CD14-positive monocyte (primary cell): ENCODE data around the gene RTL9. TPM values are rescaled to one million over a fixed set of nuclear protein-coding genes. Genes with fewer than 3 reads are reported as not detected.

Experiments used
- DNase-seq, 3 donors: peaks; one replicate each; pipeline ENCODE4 v3.0.0-alpha.2; 2011 to 2022
- H2AFZ ChIP-seq: 2 replicates; pipeline ENCODE4 v1.6.0; 2012; ENCODE audit warnings: mild to moderate bottlenecking, low read depth, low read length, inconsistent platforms; ENCODE audit not compliant: insufficient read depth, poor library complexity, severe bottlenecking
- H3K27ac ChIP-seq, 2 donors: 1 replicate in 1 of 2; 2 replicates in 1 of 2; pipeline ENCODE4 v1.5.1; 2012 to 2013; ENCODE audit warnings: low read length in 2 of 2, control low read depth in 1 of 2, inconsistent platforms in 1 of 2, low read depth in 1 of 2, mild to moderate bottlenecking in 1 of 2
- H3K27me3 ChIP-seq, 2 donors: one replicate each; pipeline versions ENCODE4 v1.6.0 to v1.6.1; 2011 to 2013; ENCODE audit warnings: low read length in 2 of 2; ENCODE audit not compliant: control insufficient read depth in 2 of 2, insufficient read depth in 2 of 2
- H3K36me3 ChIP-seq, 2 donors: replicated peaks in 1 of 2; 1 replicate in 1 of 2; 2 replicates in 1 of 2; pipeline versions ENCODE4 v1.5.1 to v1.6.1; 2012 to 2013; ENCODE audit warnings: low read length in 2 of 2, control low read depth in 1 of 2, inconsistent platforms in 1 of 2, mild to moderate bottlenecking in 1 of 2; ENCODE audit not compliant: insufficient read depth in 2 of 2, control insufficient read depth in 1 of 2
- H3K4me1 ChIP-seq, 2 donors: 1 replicate in 1 of 2; 2 replicates in 1 of 2; pipeline versions ENCODE4 v1.5.1 to v1.6.1; 2012 to 2013; ENCODE audit warnings: low read length in 2 of 2, control low read depth in 1 of 2, inconsistent platforms in 1 of 2, mild to moderate bottlenecking in 1 of 2, moderate library complexity in 1 of 2; ENCODE audit not compliant: insufficient read depth in 2 of 2, control insufficient read depth in 1 of 2
- H3K4me2 ChIP-seq: replicated peaks from 2 replicates; pipeline ENCODE3; 2012; ENCODE audit warnings: low read length, moderate library complexity, mild to moderate bottlenecking; ENCODE audit not compliant: poor library complexity, severe bottlenecking; ENCODE audit errors: extremely low read depth
- H3K4me3 ChIP-seq, 3 experiments: fragments of 200-600 bp in 1 of 3; sonication (generic) in 1 of 3; replicated peaks in 1 of 3; 1 replicate in 2 of 3; 2 replicates in 1 of 3; pipeline ENCODE4 v1.5.1; 2011 to 2013; ENCODE audit warnings: low read length in 3 of 3, mild to moderate bottlenecking in 3 of 3, control low read depth in 2 of 3, low read depth in 2 of 3, inconsistent platforms in 1 of 3, moderate library complexity in 1 of 3
- H3K79me2 ChIP-seq: 2 replicates; pipeline ENCODE4 v1.6.0; 2012; ENCODE audit warnings: mild to moderate bottlenecking, control low read depth, inconsistent platforms, low read length, moderate library complexity; ENCODE audit not compliant: insufficient read depth
- H3K9ac ChIP-seq: 2 replicates; pipeline ENCODE4 v1.6.0; 2017; ENCODE audit warnings: low read length, mild to moderate bottlenecking; ENCODE audit not compliant: insufficient read depth, poor library complexity, severe bottlenecking
- H3K9me3 ChIP-seq, 2 donors: replicated peaks in 1 of 2; 1 replicate in 1 of 2; 2 replicates in 1 of 2; pipeline versions ENCODE4 v1.5.1 to v1.6.1; 2012 to 2013; ENCODE audit warnings: low read length in 2 of 2, control low read depth in 1 of 2; ENCODE audit not compliant: control insufficient read depth in 1 of 2, insufficient read depth in 1 of 2
- H4K20me1 ChIP-seq: 2 replicates; pipeline ENCODE4 v1.6.0; 2012; ENCODE audit warnings: mild to moderate bottlenecking, low read length, control low read depth, moderate library complexity; ENCODE audit not compliant: insufficient read depth
- H3K27ac Mint-ChIP-seq, 7 donors: one replicate each; pipeline ENCODE4 v1.8.0; 2020; ENCODE audit warnings: mild to moderate bottlenecking in 7 of 7, mixed read lengths in 7 of 7, moderate library complexity in 6 of 7, inconsistent platforms in 2 of 7
- H3K27me3 Mint-ChIP-seq, 3 donors: one replicate each; pipeline ENCODE4 v1.8.0; 2021 to 2022; ENCODE audit warnings: low read depth in 3 of 3, mild to moderate bottlenecking in 3 of 3, mixed read lengths in 3 of 3, moderate library complexity in 3 of 3, inconsistent platforms in 1 of 3
- H3K36me3 Mint-ChIP-seq, 2 donors: one replicate each; pipeline ENCODE4 v1.8.0; 2020; ENCODE audit warnings: mixed read lengths in 2 of 2, inconsistent platforms in 1 of 2, mild to moderate bottlenecking in 1 of 2
- H3K4me1 Mint-ChIP-seq: one replicate; pipeline ENCODE4 v1.8.0; 2020; ENCODE audit warnings: mild to moderate bottlenecking, mixed read lengths
- H3K4me3 Mint-ChIP-seq, 2 donors: one replicate each; pipeline ENCODE4 v1.8.0; 2020; ENCODE audit warnings: mild to moderate bottlenecking in 2 of 2, mixed read lengths in 2 of 2, moderate library complexity in 1 of 2
- H3K9me3 Mint-ChIP-seq, 7 donors: one replicate each; pipeline ENCODE4 v1.8.0; 2020 to 2022; ENCODE audit warnings: mixed read lengths in 7 of 7, mild to moderate bottlenecking in 6 of 7, moderate library complexity in 6 of 7, inconsistent platforms in 2 of 7
- CTCF ChIP-seq: fragments of 200-600 bp; IDR thresholded peaks from one replicate; pipeline ENCODE4 v1.8.0; 2022; ENCODE audit warnings: antibody characterized with exemption, mild to moderate bottlenecking
- WGBS: methylation state at CpG from one replicate; pipeline ENCODE4 v1.1.5; 2013; ENCODE audit warnings: missing lambda C conversion rate; ENCODE audit not compliant: insufficient coverage; 5-methylcytosine and 5-hydroxymethylcytosine counted together
- intact Hi-C, 2 donors: fragments of 100-400 bp; cut with micrococcal nuclease; formaldehyde crosslinking; loops; one replicate each; pipeline versions ENCODE4 v1.15.0 to v1.15.1; 2023
- polyA plus RNA-seq, 3 donors: library from polyadenylated mRNA; depleted of rRNA in 1 of 3; unstranded in 2 of 3; stranded (reverse) in 1 of 3; fragments of 300-500 nt in 2 of 3; fragments of >200 nt in 1 of 3; fragmentation: Illumina TruSeq in 2 of 3; gene quantifications; 1 replicate in 2 of 3; 2 replicates in 1 of 3; pipeline ENCODE4 v1.2.3, GENCODE V29; 2012 to 2021

RTL9 gene
- polyA plus RNA-seq, 3 donors, result not detected

- Histone ChIP-seq H3K27ac (no peak overlapping the region), H3K4me2 (no peak overlapping the region), H3K27me3 (peaks cover 0 to 2% of the 10 kb centered on the region in 2 donors), H3K9ac (no peak overlapping the region), H3K36me3 (no peaks in the 10 kb centered on the region), H2AFZ (no peak overlapping the region), H3K9me3 (no peaks in the 10 kb centered on the region), H3K4me3 (no peak overlapping the region), H3K79me2 (no peaks in the 10 kb centered on the region), H3K4me1 (no peaks in the 10 kb centered on the region), H4K20me1 (no peaks in the 10 kb centered on the region)
- H3K36me3 Mint-ChIP-seq, result no peaks in the 10 kb centered on the region
- no peak for DNase-seq
- no peak overlapping the region for H3K4me3 Mint-ChIP-seq
- intact Hi-C loops, result no loop called here
- 60% methylated on average over 1 of the region's 2 CpGs for WGBS
- peaks cover 0 to 4% (median 3%) of the 10 kb centered on the region in 3 donors for H3K27me3 Mint-ChIP-seq
- no peak for TF ChIP-seq CTCF
- H3K9me3 Mint-ChIP-seq, result peaks cover 0 to 3% (median 0%) of the 10 kb centered on the region in 7 donors
- peaks cover 4% of the 10 kb centered on the region for H3K4me1 Mint-ChIP-seq
- no peak overlapping the region for H3K27ac Mint-ChIP-seq
These were observed 30.9 kb downstream of the RTL9 start for GRCh38 chrX:110389570-110389969.

GRCh38 chrX:110391086-110391485, 32.4 kb downstream of the RTL9 start:
- Histone ChIP-seq H3K9me3 (no peaks in the 10 kb centered on the region), H4K20me1 (no peaks in the 10 kb centered on the region), H3K4me1 (no peaks in the 10 kb centered on the region), H3K27ac (no peak overlapping the region), H3K4me3 (no peak overlapping the region), H3K9ac (no peak overlapping the region), H3K36me3 (no peaks in the 10 kb centered on the region), H3K27me3 (peaks cover 0 to 2% of the 10 kb centered on the region in 2 donors), H3K4me2 (no peak overlapping the region), H2AFZ (no peak overlapping the region), H3K79me2 (no peaks in the 10 kb centered on the region)
- Mint-ChIP-seq H3K36me3 (no peaks in the 10 kb centered on the region), H3K27me3 (peaks cover 0 to 5% (median 3%) of the 10 kb centered on the region in 3 donors), H3K27ac (no peak overlapping the region), H3K4me3 (no peak overlapping the region), H3K9me3 (peaks cover 0 to 3% (median 0%) of the 10 kb centered on the region in 7 donors), H3K4me1 (peaks cover 4% of the 10 kb centered on the region)
- intact Hi-C loops, result no loop called here
- TF ChIP-seq CTCF, result no peak
- no peak for DNase-seq
